Activated effector memory CD4-positive, alpha-beta T cell treated with anti-CD3 and anti-CD28 coated beads, Interleukin-2, amount 50 U/mL, for 16 hours (primary cell): Measurements from ENCODE around the gene TUBB2A.

Experiments
- DNase-seq: peaks from one replicate; pipeline ENCODE4 v3.0.0-alpha.2; 2020

The TUBB2A gene

DNA sequence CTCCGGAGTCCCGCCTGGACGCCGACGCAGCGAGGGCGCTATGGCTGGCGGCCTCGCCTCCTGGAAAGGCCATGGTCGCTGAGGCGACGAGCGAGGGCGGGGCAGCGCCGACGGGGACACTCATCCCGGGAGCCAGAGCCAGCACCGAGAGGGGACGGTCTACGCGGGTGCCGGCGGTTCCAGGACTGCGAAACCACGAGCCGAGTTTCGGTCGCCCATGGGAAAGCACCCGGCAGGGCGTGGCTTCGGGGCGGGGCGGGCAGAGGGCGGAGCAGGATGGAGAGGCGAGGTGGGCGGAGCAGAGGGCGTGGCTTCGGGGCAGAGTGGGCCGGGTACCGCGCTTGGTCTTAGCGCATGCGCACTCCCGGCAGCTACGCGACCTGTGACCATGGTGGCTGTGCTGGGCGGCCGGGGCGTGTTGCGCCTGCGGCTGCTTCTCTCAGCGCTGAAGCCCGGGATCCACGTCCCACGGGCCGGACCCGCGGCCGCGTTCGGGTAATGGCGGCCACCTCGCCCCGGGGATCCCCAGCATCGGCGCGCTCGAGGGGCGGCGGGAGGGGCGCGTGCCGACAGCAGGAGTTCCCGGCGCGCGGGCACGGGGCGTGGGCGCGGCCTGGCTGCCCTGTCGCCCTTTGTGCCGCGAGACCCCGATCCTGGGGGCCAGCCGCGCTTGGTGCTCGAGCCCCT is 38.8 kb downstream of the TUBB2A start, which contains the start of gene BPHL:
TSS of gene BPHL (plus strand) at position 359 of the 687 bp plus-strand sequence. CDS start at position 389, 30 bp downstream.
- DNase-seq, result peak; percentile 100

DNA sequence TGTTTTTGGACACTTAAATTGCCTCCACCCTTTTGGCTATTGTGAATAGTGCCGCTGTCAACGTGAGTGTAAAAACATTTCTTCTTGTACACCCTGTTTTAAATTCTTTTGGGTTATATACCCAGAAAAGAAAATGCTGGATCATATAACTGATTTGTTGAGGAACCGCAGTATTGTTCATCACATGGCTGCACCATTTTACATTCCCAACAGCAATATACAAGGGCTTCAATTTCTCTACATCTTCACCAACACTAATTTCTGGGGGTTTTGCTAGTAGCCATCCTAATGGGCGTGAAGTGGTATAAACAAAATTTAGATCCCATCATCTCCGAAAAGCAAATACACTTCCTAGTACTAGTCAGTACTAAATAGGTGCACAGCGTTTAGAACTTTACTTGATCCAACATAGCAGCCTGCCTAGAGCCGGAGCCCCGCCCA is 39.4 kb downstream of the TUBB2A start:
- DNase-seq, result no peak

DNA sequence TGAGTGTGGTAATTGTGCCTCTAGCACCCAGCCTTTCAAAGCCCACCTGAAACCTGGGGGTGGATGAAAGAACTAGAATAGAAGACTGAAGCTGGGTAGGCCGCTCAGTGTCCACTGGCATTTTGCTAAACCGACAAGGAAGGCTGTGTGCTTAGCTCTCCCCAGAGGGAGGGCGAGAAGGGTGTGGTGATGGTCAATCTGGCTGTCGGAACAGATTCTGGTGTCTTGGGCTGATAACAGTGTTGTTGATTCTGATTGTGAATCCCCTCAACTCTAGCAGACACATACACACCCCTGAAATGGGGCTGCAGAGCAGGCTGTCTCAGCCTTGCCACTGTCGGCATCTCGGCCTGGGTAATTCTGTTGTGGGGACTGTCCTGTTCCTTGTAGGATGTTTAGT is 43.0 kb downstream of the TUBB2A start:
- DNase-seq, result no peak

DNA sequence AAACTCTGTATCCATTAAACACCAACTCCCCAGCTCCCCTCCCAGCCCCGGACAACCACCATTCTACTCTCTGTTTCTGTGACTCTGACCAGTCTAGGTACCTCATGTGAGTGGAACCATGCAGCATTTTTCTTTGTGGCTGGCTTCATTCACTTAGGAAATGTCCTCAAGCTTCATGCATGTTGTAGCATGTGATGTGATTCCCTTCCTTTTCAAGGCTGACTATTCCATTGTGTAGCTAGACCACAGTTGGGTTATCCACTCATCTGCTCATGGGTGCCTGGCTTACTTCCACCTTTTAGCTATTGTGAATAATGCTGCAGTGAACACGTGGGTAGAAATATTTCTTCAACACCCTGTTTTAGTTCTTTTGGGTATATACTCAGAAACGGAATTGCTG is 47.6 kb downstream of the TUBB2A start:
- DNase-seq, result no peak

DNA sequence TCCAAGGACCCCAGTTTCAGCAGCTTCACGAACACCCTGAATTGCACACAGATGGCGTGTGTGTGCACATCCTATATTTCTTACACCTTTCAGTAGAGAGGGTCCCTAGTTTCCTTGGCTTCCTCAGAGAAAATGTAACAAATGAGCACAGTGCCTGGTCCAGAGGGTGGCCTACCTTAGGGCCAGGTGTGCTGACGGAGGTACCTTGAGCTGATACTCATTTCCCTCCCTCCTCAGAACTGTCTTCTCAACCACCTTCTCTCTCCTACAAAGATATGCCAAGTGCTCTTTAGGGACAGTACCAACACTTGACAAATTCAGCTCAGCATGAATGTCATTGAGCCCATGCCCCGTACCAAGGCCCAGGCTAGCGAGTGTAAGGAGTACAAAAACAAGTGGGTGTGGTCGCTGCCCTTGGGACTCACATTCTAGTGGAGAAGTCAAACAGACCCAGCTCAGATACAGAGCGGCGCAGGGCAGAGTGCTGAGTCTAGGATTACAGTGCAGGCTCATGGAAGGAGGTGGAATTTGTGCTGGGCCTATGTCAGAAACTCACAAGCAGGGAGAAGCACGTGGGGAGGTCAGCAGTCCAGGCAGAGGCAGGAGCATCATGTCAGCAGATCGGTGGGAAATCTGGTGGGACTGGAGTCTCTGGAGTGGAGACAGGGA is 48.5 kb downstream of the TUBB2A start:
- no peak for DNase-seq
